HG02642 (cell line): ENCODE data around the gene ALDH8A1.

Experiments
- ATAC-seq: cut with Tn5 transposase; IDR thresholded peaks from one replicate; pipeline ENCODE4 v1.9.1; 2021; ENCODE audit warnings: mild to moderate bottlenecking; ENCODE audit not compliant: unreplicated experiment, poor library complexity

Gene ALDH8A1

GRCh38 chr6:134880487-134881190 is 69.3 kb downstream of the ALDH8A1 start:
- ATAC-seq, result no peak

GRCh38 chr6:134878136-134878535 is 71.8 kb downstream of the ALDH8A1 start:
- ATAC-seq, result no peak

GRCh38 chr6:134875367-134875766 is 74.5 kb downstream of the ALDH8A1 start:
- no peak for ATAC-seq

- ATAC-seq, result peak; percentile 20
Observed at GRCh38 chr6:134873500-134874388, 76.2 kb downstream of the ALDH8A1 start.

GRCh38 chr6:134870677-134871498 is 79.0 kb downstream of the ALDH8A1 start:
- peak; percentile 89 for ATAC-seq

GRCh38 chr6:134868812-134869211 is 81.1 kb downstream of the ALDH8A1 start:
- ATAC-seq, result no peak
